ENCODE data around the gene MAN2C1.
"Not testable (repeated sequence)": the region's sequence is repeated elsewhere in the genome, so short reads cannot be mapped to it uniquely, and the experiment has no call there.

Gene MAN2C1

DNA sequence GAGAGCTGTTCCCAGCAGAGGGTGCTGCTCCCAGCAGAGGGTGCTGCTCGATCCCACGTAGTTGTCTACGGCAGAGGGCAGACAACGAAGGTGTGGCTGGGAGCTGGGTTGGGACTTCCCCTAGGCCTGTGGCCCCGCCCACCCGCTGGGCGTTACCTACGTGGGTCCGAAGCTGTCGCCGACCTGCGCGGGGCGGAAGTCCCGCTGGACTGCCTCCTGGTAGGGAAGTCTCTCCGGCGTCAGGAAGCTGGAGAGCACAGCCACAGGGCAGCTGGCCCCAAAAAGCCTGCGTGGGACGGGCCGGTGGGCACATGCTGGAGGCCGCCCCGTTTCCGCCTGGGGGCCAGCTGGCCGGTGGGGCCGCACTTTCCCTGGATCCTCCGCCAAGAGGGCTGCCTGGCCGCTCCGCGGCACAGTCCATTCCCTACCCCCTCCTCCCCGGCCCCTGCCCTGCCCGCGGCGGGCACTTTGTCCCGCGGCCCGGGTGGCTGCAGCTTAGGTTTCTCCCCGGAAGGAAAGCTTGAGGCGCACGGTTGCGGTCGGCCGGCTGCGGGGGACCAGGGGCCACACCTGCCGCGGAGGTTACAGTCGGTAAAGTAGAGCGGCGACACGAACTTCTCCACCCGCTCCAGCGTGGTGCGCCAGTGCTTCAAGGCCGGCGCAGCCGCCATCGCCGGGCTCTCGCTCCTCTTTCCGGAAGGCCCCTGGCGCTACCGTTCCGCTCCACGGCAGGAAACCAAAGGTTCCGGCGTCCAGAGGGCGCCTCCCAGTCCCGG is at the start of gene MAN2C1:
TSS of gene MAN2C1 (minus strand) at position 695 of the 776 bp plus-strand sequence. CDS start at position 671, 24 bp downstream.
- peak; percentile 100 for DNase-seq

DNA sequence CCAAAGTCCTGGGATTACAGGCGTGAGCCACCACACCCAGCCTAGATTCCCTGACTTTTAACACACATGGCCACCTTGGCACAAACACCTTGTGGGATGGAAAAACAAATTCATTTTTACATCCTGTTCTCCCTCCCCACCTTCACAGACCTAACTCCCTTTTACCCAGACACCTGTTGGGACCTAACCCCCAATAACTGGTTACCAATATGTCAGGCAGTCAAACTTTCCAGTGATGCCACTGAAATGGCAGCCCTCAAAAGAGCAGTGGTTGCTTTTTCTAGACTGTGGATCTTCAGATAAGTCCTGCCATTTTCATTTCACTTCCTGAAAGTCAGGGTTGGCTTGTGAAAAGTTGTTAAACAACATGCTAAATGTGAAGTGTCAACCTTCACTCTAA is 48.2 kb upstream of the MAN2C1 start:
- DNase-seq = no peak

DNA sequence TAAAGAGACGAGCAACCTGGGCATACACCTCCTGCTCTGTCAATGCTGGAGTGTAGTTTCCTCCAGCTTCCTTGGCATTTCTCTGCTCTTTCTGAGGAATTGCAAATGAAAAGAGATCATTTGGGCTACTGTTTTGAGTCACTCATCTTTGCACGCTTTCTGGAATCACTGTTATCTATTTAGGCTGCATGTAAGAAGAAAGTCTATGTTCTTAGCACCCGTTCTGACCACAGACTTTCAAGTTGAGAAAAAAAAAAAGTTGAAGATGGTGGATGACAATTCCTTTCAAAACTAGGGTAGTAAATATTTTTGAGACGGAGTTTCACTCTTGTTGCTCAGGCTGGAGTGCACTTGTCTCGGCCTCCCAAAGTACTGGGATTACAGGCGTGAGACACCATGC is 41.8 kb upstream of the MAN2C1 start:
- no peak for DNase-seq

DNA sequence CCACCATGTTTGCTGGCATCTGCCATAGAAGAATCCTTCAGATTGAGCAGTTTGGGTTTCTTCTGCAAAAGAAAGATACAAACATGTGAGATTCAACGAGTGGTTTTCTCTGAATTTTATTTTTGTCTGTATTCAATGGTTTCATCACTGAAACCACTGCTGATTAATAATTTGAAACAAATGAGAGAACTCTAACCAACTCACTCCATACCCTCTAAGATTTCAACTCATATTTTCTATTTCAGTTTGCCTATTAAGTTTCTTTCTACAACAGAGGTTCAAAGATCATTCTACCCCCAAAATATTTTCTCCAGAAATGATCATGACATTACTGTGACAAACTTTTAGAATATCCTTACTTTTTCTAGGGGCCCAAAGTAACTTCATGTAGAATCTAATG is 38.7 kb upstream of the MAN2C1 start:
- no peak for DNase-seq

DNA sequence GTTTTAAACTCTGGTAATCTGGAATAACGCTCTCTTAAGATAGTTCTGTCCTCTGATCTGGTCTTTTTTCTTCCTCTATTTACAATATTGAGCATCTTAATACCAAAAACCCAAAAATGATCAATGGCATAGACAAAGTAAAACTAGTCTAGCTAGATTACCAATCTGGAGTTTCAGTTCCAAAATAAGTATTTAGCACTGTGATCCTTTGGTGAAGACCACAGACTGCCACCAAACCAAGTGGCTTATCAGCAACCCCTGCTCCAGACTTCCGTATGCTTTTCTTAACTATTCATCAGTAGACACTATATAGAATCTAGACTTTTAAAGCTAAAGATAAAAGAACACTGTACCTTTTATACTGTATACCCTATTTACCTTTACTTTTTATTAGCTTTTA is 35.5 kb upstream of the MAN2C1 start:
- DNase-seq = no peak

DNA sequence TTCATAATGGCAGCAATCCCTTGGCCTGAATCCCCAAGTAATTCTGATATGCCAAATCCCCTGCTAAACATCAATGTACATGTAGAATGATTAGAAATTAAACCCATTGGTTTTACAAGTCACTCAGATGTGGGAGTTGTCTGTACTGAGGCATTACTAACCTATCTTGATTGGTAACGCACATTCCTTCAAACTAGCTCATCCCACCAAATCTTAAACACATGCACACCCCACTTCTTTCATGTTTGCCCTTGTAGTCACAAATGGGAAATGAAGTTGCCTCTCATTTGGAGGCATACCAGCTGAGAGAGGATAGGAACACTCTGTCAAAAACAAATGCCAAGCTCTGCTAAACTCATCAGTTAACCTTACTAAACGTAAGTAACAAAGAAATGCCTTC is 29.1 kb upstream of the MAN2C1 start:
- DNase-seq = no peak

DNA sequence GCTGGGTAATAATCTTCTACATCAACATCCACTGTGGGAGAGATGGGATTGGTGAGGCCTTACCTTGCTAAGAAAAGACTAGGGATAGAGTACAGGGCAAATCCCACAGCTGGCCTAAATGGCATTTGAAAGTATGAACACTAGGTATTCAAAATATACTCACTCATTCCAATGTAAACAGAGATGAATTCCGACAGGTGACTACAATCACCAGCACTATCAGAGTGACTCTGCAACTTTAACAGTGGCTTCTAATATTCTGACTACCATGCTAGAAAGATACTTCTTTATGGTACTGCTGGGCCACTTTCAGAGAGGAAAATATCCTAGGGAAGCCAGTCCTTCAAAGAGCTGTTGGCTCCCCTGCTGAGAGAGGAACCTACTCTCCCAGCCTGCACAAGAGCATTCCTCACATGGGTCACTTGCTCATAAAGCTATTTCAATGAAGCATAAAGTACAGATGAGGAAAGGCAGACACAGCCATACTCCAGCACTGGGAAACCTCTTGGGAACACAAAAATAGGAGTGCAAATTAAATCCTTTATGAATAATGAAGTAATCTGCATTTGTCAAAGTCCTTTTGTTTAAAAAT is 21.5 kb upstream of the MAN2C1 start:
- DNase-seq = no peak

DNA sequence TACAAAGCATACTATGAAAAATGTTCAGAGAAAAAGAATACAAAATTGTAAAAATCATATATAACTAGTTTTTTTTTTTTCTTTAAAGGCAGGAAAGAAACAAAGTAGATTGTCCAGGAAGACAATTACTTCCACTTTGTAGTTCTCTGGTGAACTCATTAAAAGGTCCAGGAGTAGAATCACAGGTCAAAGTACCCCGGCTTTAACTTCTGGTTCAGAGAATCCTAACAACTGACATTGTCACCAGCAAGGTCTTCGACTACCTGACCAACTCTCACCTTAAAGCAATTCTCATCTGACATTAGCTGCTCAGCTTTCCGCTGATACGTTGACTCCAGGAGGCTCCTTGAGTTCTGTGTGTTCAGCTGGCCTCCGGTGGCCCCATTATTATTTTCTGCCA is 15.6 kb upstream of the MAN2C1 start:
- not testable (repeated sequence) for DNase-seq

DNA sequence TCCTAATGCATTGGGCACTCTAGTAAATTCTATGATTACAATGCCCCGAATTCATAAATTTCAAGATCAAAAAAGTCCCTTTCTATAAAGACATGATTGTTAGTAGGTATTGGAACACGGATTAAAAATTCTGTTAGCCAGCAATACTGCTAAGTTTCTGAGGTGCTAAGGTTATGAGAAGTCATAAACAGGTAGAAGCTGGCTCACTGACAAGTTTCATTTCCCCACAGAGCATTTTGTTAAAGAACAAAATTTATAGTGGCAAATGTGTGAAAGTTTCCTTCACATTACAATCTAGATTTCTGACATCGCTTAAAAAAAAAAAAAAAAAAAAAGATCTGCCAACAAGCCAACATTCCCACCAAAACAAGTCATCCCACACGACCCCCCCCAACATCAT is 12.4 kb upstream of the MAN2C1 start:
- DNase-seq = peak; percentile 81

DNA sequence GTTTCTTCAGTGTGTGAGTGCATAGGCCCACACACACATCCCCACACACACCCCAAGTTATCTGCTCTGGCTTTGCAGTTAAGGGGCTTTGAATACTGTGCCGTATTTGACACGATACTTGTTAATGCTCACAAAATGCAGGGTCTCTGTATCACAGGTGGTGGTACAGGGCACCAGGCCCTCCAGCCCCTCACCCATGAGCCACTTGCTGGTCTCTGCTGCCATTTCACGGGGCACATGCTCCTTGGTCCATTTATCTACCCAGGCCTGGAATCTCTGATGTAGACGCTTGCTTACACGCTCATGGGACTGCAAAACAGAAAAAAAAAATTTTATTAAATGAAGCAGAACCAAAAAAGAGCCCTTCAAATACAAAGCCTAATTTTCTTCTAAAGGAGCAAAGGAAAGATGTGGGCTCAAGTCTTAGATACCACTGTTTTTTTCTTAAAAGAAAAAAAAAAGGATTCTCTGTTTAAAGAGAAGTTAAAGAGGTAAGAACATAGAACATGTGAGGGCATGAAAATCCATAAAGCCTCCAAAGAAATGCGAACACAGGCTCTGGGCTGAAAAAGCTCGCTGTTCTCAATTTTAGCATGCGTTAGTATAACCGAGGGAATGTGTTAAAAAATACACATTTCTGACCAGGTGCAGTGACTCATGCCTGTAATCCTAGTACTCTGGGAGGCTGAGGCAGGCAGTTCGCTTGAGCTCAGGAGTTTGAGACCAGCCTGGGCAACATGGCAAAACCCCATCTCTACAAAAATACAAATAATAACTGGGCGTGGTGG is 3.7 kb upstream of the MAN2C1 start:
- DNase-seq = no peak

DNA sequence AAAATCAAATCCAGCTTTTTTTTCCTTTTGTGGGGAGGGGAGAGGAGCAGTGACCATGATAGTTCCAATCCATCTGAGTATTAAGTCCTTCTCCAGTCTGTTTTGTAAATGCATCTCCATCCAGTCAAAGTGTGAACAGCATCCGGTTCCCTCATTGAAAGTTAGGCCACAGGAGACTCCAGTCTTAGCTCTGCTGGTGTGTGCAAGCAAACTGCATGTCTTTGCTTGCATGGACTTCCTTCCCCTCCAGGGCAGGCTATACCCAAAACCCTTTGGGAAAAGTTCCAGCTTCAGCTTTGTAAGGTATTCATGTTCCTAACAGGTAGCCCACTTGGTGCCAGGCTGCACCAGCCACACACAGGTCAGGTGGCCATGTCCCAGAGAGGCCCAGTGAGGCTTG is 3.1 kb upstream of the MAN2C1 start:
- DNase-seq = no peak

DNA sequence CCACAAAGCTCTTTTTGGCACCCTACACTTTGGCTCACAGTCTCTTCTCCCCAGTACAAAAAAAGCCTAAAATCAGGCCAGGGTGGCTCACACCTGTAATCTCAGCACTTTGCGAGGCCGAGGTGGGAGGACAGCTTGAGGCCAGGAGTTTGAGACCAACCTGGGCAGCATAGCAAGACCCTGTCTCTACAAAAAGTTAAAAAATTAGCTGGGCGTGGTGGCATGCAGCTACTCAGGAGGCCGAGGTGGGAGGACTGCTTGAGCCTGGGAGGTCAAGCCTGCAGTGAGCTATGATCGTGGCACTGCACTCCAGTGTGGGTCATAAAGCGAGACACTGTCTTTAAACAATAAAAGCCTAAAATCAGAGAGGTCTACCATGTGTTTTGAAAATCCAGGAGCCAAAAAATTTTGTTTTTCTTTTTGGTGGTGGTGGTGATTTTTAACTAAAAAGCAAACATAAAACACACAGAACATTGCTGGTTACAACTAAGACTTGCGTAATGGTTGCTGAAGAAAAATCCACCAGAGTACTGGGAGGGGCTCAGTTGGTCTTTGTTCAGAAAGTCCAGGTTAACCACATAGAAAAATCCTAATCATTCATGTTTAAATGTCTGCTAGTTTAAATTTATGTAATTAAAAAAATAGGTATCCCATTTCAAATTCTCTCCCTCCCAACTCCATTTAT is 1.6 kb upstream of the MAN2C1 start:
- DNase-seq = no peak

DNA sequence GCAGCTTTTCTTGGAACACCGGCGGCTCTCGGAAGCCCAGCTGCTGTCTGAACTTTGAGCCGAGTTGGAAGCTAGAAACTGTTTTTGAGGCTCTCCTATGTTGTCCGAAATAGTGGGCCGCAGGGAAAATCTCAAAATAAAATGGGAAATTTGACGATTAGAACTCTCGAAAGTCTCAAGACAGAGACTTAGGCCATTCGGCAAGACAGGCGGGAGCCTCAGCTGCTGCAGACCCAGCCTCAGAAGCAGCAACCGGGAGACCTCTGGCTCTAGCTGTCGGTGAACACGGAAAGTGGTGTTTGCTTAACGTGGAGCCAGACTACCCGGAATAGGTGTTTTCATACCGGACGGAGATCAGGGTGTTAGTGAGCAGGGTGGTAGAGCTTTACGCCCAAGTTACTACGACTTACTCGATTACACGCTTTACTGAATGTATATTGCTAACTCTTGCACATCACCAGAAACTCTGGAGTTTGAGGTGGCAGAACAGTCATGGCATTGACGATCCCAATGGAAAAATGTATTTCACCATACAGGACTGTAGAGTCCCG is 357 bp upstream of the MAN2C1 start:
- no peak for DNase-seq

DNA sequence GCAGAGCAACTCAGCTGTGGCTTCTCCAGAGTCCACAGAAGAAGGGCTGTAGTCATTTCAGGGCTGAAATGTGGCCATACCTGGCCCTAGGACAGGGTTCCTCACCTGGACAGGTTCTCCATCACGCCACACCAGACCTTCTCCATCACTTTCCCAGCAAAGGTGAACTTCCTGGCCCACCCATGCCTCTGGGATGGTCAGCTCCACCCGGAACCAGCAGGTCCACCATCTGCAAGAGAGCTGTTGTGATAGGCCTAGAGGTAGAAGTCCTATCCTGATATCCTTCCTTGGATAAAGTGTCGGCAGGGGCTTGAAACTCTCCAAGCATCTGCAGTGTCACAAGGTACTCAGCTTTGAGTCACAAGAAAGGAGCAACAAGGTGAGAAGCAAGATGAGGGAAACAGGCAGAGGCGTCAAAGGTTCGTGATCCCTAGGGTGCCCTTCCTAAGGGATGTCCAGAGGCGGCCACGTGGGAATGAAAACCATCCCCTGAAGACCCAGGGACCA is 948 bp downstream of the MAN2C1 start:
- DNase-seq = no peak

DNA sequence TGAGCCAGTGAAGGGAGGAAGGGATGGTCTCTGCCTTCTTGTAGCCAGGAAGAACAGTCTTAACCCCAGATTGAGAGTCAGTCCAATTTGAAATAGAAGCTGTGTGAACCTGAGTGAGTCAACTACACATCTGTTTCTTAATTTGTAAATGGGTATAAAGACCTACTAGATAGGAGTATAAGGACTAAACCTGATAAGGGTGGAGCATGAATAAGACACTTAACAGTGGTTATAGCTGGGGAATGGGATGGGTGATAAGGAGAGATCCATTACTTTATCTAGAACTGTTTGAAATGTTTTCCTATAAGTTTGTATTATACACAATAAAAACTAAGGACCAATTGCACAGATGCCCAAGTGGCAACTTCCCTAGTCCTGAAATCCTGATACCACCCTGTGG is 1.4 kb downstream of the MAN2C1 start:
- no peak for DNase-seq

DNA sequence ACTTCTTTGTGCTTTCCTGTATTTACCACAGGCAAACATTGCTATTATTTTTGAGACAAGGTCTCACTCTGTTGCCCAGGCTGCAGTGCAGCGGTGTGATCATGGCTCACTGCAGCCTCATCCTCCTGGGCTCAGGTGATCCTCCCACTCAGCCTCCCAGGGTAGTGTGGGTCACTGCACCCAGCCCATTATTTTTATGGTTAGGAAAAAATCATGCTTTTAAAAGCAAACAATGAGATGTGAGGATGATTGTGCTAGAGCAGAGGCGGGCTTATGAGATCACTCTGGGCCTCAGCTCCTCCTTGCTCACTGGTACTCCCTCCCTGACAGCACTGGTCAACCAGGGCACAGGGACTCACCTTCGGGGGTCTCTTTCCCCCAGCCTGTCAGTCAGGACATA is 2.2 kb downstream of the MAN2C1 start:
- DNase-seq = no peak

DNA sequence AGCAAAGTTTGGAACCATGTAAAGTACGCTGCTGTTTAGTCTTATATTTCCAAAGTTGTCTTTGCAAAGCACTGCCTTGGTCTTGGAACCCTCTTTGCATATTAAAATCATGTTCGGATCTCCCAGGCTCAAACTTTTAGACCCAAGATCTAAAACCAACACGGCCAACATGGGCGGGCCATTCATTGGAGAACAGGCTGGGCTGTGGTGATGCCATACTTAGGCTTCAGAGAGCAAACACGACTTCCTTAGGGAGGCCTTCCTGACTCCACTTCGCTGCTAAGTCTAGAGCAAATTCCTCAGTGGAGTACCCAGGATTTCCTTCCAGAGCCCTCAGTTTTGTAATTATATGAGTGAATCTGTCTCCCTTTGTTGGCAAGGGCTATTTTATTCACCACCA is 3.5 kb downstream of the MAN2C1 start:
- DNase-seq = no peak

DNA sequence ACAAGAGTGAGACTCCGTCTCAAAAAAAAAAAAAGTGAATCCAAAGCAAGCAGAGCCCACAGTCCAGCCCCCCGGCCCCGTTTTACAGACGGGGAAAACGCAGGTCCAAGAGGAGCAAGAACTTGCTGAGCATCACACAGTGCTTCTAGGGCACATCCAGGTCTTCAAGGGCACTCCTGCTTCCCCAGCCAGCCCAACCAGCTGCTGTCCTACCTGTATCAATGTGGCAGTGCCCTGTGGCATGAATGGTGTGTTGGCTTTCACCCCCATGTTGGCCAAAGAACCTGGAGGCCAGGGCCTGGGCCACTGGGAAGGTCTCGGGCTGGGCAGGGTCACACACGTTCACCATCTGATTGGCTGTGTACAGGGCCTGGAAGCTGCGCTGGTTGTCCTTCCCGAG is 4.6 kb downstream of the MAN2C1 start:
- DNase-seq = no peak

DNA sequence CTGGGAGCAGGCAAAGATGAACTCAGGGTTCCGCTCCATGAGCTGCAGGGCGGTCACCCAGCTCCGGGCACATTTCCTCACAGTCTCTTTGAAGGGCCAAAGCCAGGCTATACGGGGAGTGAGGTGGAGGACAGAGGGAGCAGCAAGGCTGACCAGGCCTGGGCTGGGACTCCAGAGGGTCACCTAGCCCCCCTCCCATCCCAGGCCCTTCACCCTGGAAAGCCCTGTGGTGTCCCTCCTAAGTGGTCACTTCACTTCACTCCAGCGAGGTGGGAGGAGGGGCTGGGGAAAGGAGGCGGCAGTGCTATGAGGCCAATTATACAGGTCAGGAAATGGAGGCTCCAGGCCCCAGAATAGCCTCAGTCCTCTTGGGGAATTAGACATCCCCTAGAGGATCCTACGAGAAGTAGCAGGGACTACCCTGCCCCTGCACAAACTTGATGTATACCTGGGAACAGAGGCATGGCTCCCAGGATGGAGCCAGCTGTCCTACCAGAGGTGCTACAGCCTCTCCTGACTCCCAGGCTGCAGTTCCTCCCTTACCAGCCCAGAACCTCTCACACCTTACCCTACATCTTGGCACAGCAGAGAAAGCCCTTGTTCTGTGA is 5.7 kb downstream of the MAN2C1 start:
- no peak for DNase-seq

DNA sequence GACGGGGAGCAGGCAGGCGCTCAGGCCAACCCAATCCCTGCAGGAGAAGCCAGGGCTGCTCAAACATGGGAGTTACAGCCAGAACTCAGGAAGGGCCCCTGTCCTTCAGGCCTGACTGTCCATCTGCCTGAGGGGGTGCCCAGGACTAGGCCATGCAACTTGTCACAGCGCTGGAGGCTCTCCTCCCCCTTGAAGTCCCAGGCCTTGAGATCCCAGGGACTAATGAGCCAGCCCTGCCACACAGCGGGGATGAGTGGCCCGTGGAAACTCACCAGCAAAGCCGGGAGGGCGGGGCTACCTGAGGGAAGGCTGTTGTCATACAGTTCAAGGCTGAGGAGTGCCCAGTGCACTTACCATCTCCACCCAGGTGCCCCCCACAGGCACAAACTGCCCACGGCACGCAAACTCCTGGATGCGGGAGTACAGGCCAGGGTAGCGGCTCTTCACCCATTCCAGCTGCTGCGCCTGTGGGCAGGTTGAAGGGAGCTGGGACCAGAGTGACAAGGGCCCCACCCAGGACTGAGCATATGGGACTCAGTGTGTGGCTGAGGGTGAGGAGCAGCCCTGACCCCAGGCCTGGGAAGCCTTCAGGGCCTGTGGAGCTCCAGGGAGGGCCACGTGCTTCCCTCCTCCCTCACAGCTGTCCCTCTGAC is 6.3 kb downstream of the MAN2C1 start:
- DNase-seq = no peak

DNA sequence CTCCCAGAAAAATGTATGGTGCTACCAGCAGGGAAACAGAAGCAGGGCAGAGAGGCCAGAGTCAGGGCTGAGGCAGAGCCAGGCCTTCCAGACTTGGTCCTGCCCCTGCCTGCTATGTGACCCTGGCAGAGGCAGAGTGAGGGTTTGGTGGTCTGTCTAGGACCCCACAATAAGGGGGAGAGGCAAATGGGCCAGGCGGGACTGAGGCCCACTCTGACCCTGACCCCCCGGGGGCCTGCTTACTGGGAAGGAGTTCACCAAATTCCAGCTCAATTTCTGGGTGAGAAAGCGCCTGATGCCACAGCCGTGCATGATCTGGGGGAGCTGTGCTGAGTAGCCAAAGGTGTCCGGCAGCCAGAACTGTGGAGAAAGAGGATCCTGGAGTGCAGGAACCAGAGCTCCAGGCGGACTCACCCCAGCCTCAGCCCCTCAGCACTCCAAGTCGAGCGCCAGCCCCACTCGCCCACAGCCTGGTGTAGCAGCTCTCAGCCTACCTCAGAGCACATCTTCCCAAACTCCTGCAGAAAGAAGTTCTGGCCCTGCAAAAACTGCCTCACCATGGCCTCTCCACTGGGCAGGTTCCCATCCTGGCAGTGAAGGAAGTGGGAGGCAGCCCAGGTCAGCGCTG is 6.9 kb downstream of the MAN2C1 start:
- DNase-seq = no peak
